Measurements from ENCODE around the gene MOSMO.

DNA sequence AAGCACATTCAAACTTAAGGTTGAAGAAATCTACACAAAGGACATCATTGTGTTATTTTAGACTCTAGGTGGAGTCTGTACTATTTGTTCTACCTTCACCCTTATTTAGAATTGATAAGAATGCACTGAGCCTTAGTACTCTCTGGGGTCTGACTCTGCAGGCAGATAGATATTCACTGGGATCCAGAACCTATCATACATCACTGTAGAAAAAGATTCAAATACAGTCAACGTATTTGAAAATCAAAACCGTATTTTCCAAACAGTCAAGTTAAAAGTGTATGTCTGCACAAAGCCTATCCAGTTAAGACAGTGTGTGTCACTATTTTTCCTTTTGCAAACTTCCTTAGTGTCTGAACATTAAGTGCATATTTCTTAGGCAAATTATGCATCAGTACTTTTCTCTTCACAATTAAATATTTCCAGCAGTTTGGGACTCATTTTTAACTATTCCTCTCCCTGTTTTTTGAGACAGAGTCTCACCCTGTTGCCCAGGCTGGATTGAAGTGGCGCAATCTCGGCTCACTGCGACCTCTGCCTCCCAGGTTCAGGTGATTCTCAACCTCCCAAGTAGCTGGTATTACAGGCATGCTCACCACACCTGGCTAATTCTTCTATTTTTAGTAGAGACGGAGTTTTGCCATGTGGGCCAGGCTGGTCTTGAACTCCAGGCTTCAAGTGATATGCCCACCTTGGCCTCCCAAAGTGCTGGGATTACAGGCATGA is 22.3 kb downstream of the MOSMO start:
- TF ChIP-seq CTCF (IDR thresholded peaks at IDR 0.05; ENCODE audit: insufficient read depth, low read length) (no peak), POLR2AphosphoS5 (IDR thresholded peaks at IDR 0.05; ENCODE audit: low read depth) (no peak)

All from HL-60 (cell line).